NB4 (cell line): ENCODE data around the gene CTNNAL1.

Experiments used
- DNase-seq: peaks from one replicate; pipeline ENCODE4 v3.0.0; 2010; ENCODE audit warnings: low read depth
- H3K4me3 ChIP-seq: one replicate; pipeline ENCODE4 v1.5.1; 2011; ENCODE audit warnings: mild to moderate bottlenecking, low read depth, low read length, moderate library complexity
- CTCF ChIP-seq: IDR thresholded peaks from one replicate; pipeline ENCODE4 v1.5.1; 2012; ENCODE audit warnings: low read depth, low read length
- MAX ChIP-seq: IDR thresholded peaks from 2 replicates; pipeline ENCODE4 v1.6.1; 2011; ENCODE audit warnings: low read depth, low read length
- MYC ChIP-seq: IDR thresholded peaks from 2 replicates; pipeline ENCODE4 v1.6.1; 2011; ENCODE audit warnings: low read depth, low read length
- POLR2A ChIP-seq: IDR thresholded peaks from 2 replicates; pipeline ENCODE4 v1.6.1; 2011; ENCODE audit warnings: mild to moderate bottlenecking; ENCODE audit not compliant: insufficient read length; ENCODE audit errors: extremely low read depth

CTNNAL1 gene

GRCh38 chr9:108913391-108913790 lies 99.9 kb downstream of the CTNNAL1 start:
- no peak overlapping the region for H3K4me3 ChIP-seq
- peak; percentile 90 for DNase-seq
- peak; percentile 65; the same call in 1 of the 2 replicates for TF ChIP-seq MAX
- no peak for TF ChIP-seq CTCF
- TF ChIP-seq POLR2A: no peak
- TF ChIP-seq MYC: peak; percentile 67

- no peak overlapping the region for H3K4me3 ChIP-seq
- no peak for DNase-seq
- TF ChIP-seq CTCF (no peak), POLR2A (no peak), MAX (no peak), MYC (no peak)
Measured at GRCh38 chr9:108911820-108912219, 101.5 kb downstream of the CTNNAL1 start.

- DNase-seq: no peak
- TF ChIP-seq MYC (no peak), CTCF (no peak), MAX (no peak), POLR2A (no peak)
- H3K4me3 ChIP-seq: no peak overlapping the region
Measured at GRCh38 chr9:108910914-108911313, 102.4 kb downstream of the CTNNAL1 start.

GRCh38 chr9:108910402-108910801 lies 102.9 kb downstream of the CTNNAL1 start:
- no peak for DNase-seq
- H3K4me3 ChIP-seq: no peak overlapping the region
- TF ChIP-seq POLR2A (no peak), MAX (no peak)

GRCh38 chr9:108905494-108905893 lies 107.8 kb downstream of the CTNNAL1 start:
- no peak for DNase-seq
- no peak for TF ChIP-seq MAX
- TF ChIP-seq MYC: no peak
- no peak for TF ChIP-seq POLR2A
- TF ChIP-seq CTCF: no peak

GRCh38 chr9:108904161-108904560 lies 109.1 kb downstream of the CTNNAL1 start:
- TF ChIP-seq MAX (no peak), POLR2A (no peak), MYC (no peak)
- no peak overlapping the region for H3K4me3 ChIP-seq
- DNase-seq: no peak

More at GRCh38 chr9:108905494-108905893, 107.8 kb downstream of the CTNNAL1 start:
- no peak overlapping the region for H3K4me3 ChIP-seq

- DNase-seq: no peak
- H3K4me3 ChIP-seq: no peak overlapping the region
- no peak for TF ChIP-seq POLR2A
- TF ChIP-seq MYC: no peak
- TF ChIP-seq MAX: no peak
- TF ChIP-seq CTCF: no peak
Measured at GRCh38 chr9:108903420-108904103, 109.7 kb downstream of the CTNNAL1 start.
